CD4-positive, alpha-beta T cell treated with Interleukin-12 subunit alpha and Interleukin-12 subunit beta, for 1 hour (primary cell): ENCODE data around the gene LMBR1L.
A peak's percentile ranks its signal among the peaks of the same experiment; 100 is the strongest.
"Not testable (repeated sequence)": the region's sequence is repeated elsewhere in the genome, so short reads cannot be mapped to it uniquely, and the experiment has no call there.

ENCODE experiments used
- DNase-seq: peaks from one replicate; pipeline ENCODE4 v3.0.0-alpha.2; 2020

Gene LMBR1L

GRCh38 chr12:49084438-49084837 lies 26.2 kb downstream of the LMBR1L start:
- no peak for DNase-seq

- DNase-seq: no peak
Observed at GRCh38 chr12:49079793-49080192, 30.9 kb downstream of the LMBR1L start.

GRCh38 chr12:49070971-49071370 lies 39.7 kb downstream of the LMBR1L start:
- DNase-seq: no peak

- DNase-seq: peak; percentile 99
Observed at GRCh38 chr12:49069507-49070346, 40.9 kb downstream of the LMBR1L start, which contains the start of gene RHEBL1. TSS of gene RHEBL1 (minus strand) at chr12:49069979. CDS start at chr12:49069785, 194 bp downstream.

GRCh38 chr12:49068879-49069506 lies 41.7 kb downstream of the LMBR1L start:
- DNase-seq: no peak

GRCh38 chr12:49066120-49066519 lies 44.5 kb downstream of the LMBR1L start:
- DNase-seq: no peak

GRCh38 chr12:49064767-49065152 lies 45.9 kb downstream of the LMBR1L start:
- DNase-seq: no peak

GRCh38 chr12:49061916-49062315 lies 48.7 kb downstream of the LMBR1L start:
- DNase-seq: not testable (repeated sequence)

GRCh38 chr12:49061157-49061650 lies 49.4 kb downstream of the LMBR1L start:
- no peak for DNase-seq

GRCh38 chr12:49060237-49061156 lies 50.1 kb downstream of the LMBR1L start, which contains the start of gene KMT2D:
TSS of gene KMT2D (minus strand) at chr12:49060794. CDS start at chr12:49055324, 5,470 bp downstream.
- DNase-seq: peak; percentile 91

- DNase-seq: no peak
Observed at GRCh38 chr12:49059299-49060171, 51.1 kb downstream of the LMBR1L start.

GRCh38 chr12:49059045-49059298 lies 51.7 kb downstream of the LMBR1L start:
- no peak for DNase-seq

GRCh38 chr12:49058366-49059044 lies 52.1 kb downstream of the LMBR1L start:
- no peak for DNase-seq

GRCh38 chr12:49057888-49058287 lies 52.8 kb downstream of the LMBR1L start:
- no peak for DNase-seq

GRCh38 chr12:49055978-49056754 lies 54.5 kb downstream of the LMBR1L start:
- DNase-seq: peak; percentile 75

- DNase-seq: no peak
Observed at GRCh38 chr12:49055092-49055491, 55.6 kb downstream of the LMBR1L start.

- no peak for DNase-seq
Observed at GRCh38 chr12:49054524-49054923, 56.1 kb downstream of the LMBR1L start.

GRCh38 chr12:49054096-49054495 lies 56.6 kb downstream of the LMBR1L start:
- no peak for DNase-seq

- DNase-seq: no peak
Observed at GRCh38 chr12:49052451-49053208, 58.0 kb downstream of the LMBR1L start.
